ENCODE data around the gene APOO. TPM values are rescaled to one million over a fixed set of nuclear protein-coding genes. Genes with fewer than 3 reads are reported as not detected.

Gene APOO
- polyA plus RNA-seq, 1 donor (not counting 4 experiments of a cell fraction or from before 2014, with no cell fraction given), result 22.7 TPM

- H3K4me3 ChIP-seq (ENCODE audit: control insufficient read depth in 2 of 3, extremely low read depth in 1 of 3, insufficient read depth in 2 of 3, low read depth in 1 of 3, low read length in 3 of 3), result peak overlapping the region; percentile 64 to 79 (median 75)
- H3K4me1 ChIP-seq (ENCODE audit: control insufficient read depth, extremely low read depth, insufficient read depth, low read length), result peaks cover 16% of the 10 kb centered on the region
- dilution Hi-C loops (cut with MboI; ENCODE audit: extremely low pct_ligation_motif_present, low sequenced_read_pairs), result no loop called here
- H3K9me1 ChIP-seq (ENCODE audit: control insufficient read depth, extremely low read depth, insufficient read depth, low read length), result no peaks in the 10 kb centered on the region
- H3K9ac ChIP-seq (ENCODE audit: control insufficient read depth, extremely low read depth, insufficient read depth, low read length), result peak overlapping the region; percentile 86
- H3K27me3 ChIP-seq (ENCODE audit: control insufficient read depth, extremely low read depth, insufficient read depth, low read length), result no peaks in the 10 kb centered on the region
- DNase-seq (ENCODE audit: low read depth, low spot score), result no peak
- peaks cover 6% of the 10 kb centered on the region for H4K20me1 ChIP-seq (ENCODE audit: control insufficient read depth, extremely low read depth, insufficient read depth, low read length)
- no peak overlapping the region for H2AFZ ChIP-seq (ENCODE audit: control insufficient read depth, low read length)
- H3K36me3 ChIP-seq (ENCODE audit: control insufficient read depth in 2 of 2, extremely low read depth in 1 of 2, insufficient read depth in 2 of 2, low read length in 2 of 2), result peaks cover 2 to 17% of the 10 kb centered on the region in 2 experiments
- no peak for FAIRE-seq
- H3K4me2 ChIP-seq (ENCODE audit: control insufficient read depth, extremely low read depth, insufficient read depth, low read depth, low read length), result peak overlapping the region; percentile 71
- no peaks in the 10 kb centered on the region for H3K9me3 ChIP-seq (ENCODE audit: control insufficient read depth, low read depth, low read length)
- peak overlapping the region; percentile 81 for H3K27ac ChIP-seq (ENCODE audit: control insufficient read depth, insufficient read depth, low read length)
- TF ChIP-seq CTCF (optimal IDR thresholded peaks at IDR 0.05 in 1 of 3, IDR thresholded peaks at IDR 0.05 in 1 of 3, conservative IDR thresholded peaks at IDR 0.05 in 1 of 3; ENCODE audit: extremely low read depth in 1 of 3, insufficient read depth in 2 of 3, low read length in 3 of 3), result no peak
- no peak for TF ChIP-seq EZH2 (IDR thresholded peaks at IDR 0.05; ENCODE audit: low read length)
- H3K79me2 ChIP-seq (ENCODE audit: control insufficient read depth, insufficient read depth, low read length), result peaks cover 5% of the 10 kb centered on the region
Observed at GRCh38 chrX:23784470-23785331, 123.0 kb downstream of the APOO start.

- H3K4me3 ChIP-seq (ENCODE audit: control insufficient read depth in 2 of 3, extremely low read depth in 1 of 3, insufficient read depth in 2 of 3, low read depth in 1 of 3, low read length in 3 of 3), result peak overlapping the region; percentile 64 to 79 (median 75)
- peak overlapping the region; percentile 86 for H3K9ac ChIP-seq (ENCODE audit: control insufficient read depth, extremely low read depth, insufficient read depth, low read length)
- H3K4me2 ChIP-seq (ENCODE audit: control insufficient read depth, extremely low read depth, insufficient read depth, low read depth, low read length), result peak overlapping the region; percentile 71
- H3K79me2 ChIP-seq (ENCODE audit: control insufficient read depth, insufficient read depth, low read length), result peaks cover 5% of the 10 kb centered on the region
- peaks cover 6% of the 10 kb centered on the region for H4K20me1 ChIP-seq (ENCODE audit: control insufficient read depth, extremely low read depth, insufficient read depth, low read length)
- H2AFZ ChIP-seq (ENCODE audit: control insufficient read depth, low read length), result no peak overlapping the region
- H3K27ac ChIP-seq (ENCODE audit: control insufficient read depth, insufficient read depth, low read length), result peak overlapping the region; percentile 81
- no peaks in the 10 kb centered on the region for H3K9me3 ChIP-seq (ENCODE audit: control insufficient read depth, low read depth, low read length)
- H3K9me1 ChIP-seq (ENCODE audit: control insufficient read depth, extremely low read depth, insufficient read depth, low read length), result no peaks in the 10 kb centered on the region
- no peak for FAIRE-seq
- peaks cover 17% of the 10 kb centered on the region for H3K4me1 ChIP-seq (ENCODE audit: control insufficient read depth, extremely low read depth, insufficient read depth, low read length)
- dilution Hi-C loops (cut with MboI; ENCODE audit: extremely low pct_ligation_motif_present, low sequenced_read_pairs), result no loop called here
- H3K27me3 ChIP-seq (ENCODE audit: control insufficient read depth, extremely low read depth, insufficient read depth, low read length), result no peaks in the 10 kb centered on the region
- peaks cover 2 to 17% of the 10 kb centered on the region in 2 experiments for H3K36me3 ChIP-seq (ENCODE audit: control insufficient read depth in 2 of 2, extremely low read depth in 1 of 2, insufficient read depth in 2 of 2, low read length in 2 of 2)
- TF ChIP-seq EZH2 (IDR thresholded peaks at IDR 0.05; ENCODE audit: low read length), result no peak
- TF ChIP-seq CTCF (optimal IDR thresholded peaks at IDR 0.05 in 1 of 3, IDR thresholded peaks at IDR 0.05 in 1 of 3, conservative IDR thresholded peaks at IDR 0.05 in 1 of 3; ENCODE audit: extremely low read depth in 1 of 3, insufficient read depth in 2 of 3, low read length in 3 of 3), result no peak
- no peak for DNase-seq (ENCODE audit: low read depth, low spot score)
Observed at GRCh38 chrX:23783589-23784469, 123.9 kb downstream of the APOO start.

Other genes with a start within 250 kb of the APOO start
- gene PRDX4, start 240.4 kb downstream of the APOO start, polyA plus RNA-seq, result 72.7 to 101 TPM (median 75.6 TPM) in 3 replicates
- 62.4 to 91.9 TPM (median 79.8 TPM) in 3 replicates for gene ACOT9, start 164.7 kb downstream of the APOO start, polyA plus RNA-seq
- 904 to 1,607 TPM (median 1,595 TPM) in 3 replicates for gene SAT1, start 124.8 kb downstream of the APOO start, polyA plus RNA-seq
- gene CXorf58, start 68 bp upstream of the APOO start, polyA plus RNA-seq, result 0.08 to 0.14 TPM (median 0.12 TPM) in 3 replicates
- 1.9 to 3.4 TPM (median 2.2 TPM) in 3 replicates for gene KLHL15, start 119.2 kb upstream of the APOO start, polyA plus RNA-seq
- gene EIF2S3, start 147.0 kb upstream of the APOO start, polyA plus RNA-seq, result 96.7 to 127 TPM (median 112 TPM) in 3 replicates
- gene ZFX, start 241.8 kb upstream of the APOO start, polyA plus RNA-seq, result 18.0 to 31.8 TPM (median 24.3 TPM) in 3 replicates